AG04450 (cell line): ENCODE data around the gene TRMT1. TPM values are rescaled to one million over a fixed set of nuclear protein-coding genes. Genes with fewer than 3 reads are reported as not detected.

ENCODE experiments used
- CTCF ChIA-PET: fragments of 300-600, 350-600 bp; formaldehyde crosslinking; extraction: SDS; loops from one replicate; lab custom pipeline; 2022; ENCODE audit warnings: antibody characterized with exemption, inconsistent platforms; lab: Charles Lee
- POLR2A ChIA-PET: fragments of 350-600 bp; formaldehyde crosslinking; extraction: SDS; loops from one replicate; lab custom pipeline; 2021; ENCODE audit warnings: antibody characterized with exemption, inconsistent platforms; lab: Yijun Ruan, JAX
- DNase-seq: peaks from one replicate; pipeline ENCODE4 v3.0.0-alpha.2; 2011; ENCODE audit warnings: low read depth, low spot score
- H3K27ac ChIP-seq: one replicate; pipeline ENCODE4 v1.5.1; 2012; ENCODE audit warnings: low read depth, low read length, control low read depth
- H3K27me3 ChIP-seq: one replicate; pipeline ENCODE4 v1.6.0; 2012; ENCODE audit warnings: low read length; ENCODE audit not compliant: control insufficient read depth, insufficient read depth
- H3K4me3 ChIP-seq: 2 replicates; pipeline ENCODE4 v1.5.1; 2011; ENCODE audit warnings: mild to moderate bottlenecking, low read depth, low read length, control low read depth
- H3K9me3 ChIP-seq: 2 replicates; pipeline ENCODE4 v1.5.1; 2012; ENCODE audit warnings: low read length; ENCODE audit not compliant: control insufficient read depth, insufficient read depth
- CTCF ChIP-seq: IDR thresholded peaks from 2 replicates; pipeline ENCODE4 v1.5.1; 2011; ENCODE audit warnings: low read depth, low read length, control low read depth, inconsistent platforms
- polyA plus RNA-seq: library from polyadenylated mRNA; depleted of rRNA; stranded (reverse); fragments of >200 nt; gene quantifications from 2 replicates; pipeline ENCODE4 v1.2.3, GENCODE V29; 2011

Gene TRMT1
- polyA plus RNA-seq, 1 experiment, result 17.3 TPM

- Histone ChIP-seq H3K27ac (no peak overlapping the region), H3K4me3 (no peak overlapping the region), H3K9me3 (no peaks in the 10 kb centered on the region; the same call in 1 of the 2 replicates), H3K27me3 (no peaks in the 10 kb centered on the region)
- no peak for TF ChIP-seq CTCF
- ChIA-PET CTCF (interaction anchor here (1.1 to 3.8 kb wide), 2 partner anchors 17 to 113 kb away, joined by 6 to 30 read pairs; no protein-coding TSS in a partner anchor), POLR2A (interaction anchor here (0.6 to 1.5 kb wide), 3 partner anchors 15 to 21 kb away, joined by 3 read pairs; no protein-coding TSS in a partner anchor)
- no peak for DNase-seq
Observed at GRCh38 chr19:13078381-13078780, 38.2 kb downstream of the TRMT1 start.

- no peak for DNase-seq
- H3K4me3 ChIP-seq, result no peak overlapping the region
- TF ChIP-seq CTCF, result no peak
- ChIA-PET CTCF (interaction anchor here (3.8 kb wide), 1 partner anchor 16 kb away, joined by 30 read pairs; no protein-coding TSS in a partner anchor), POLR2A (no interaction called here)
- no peaks in the 10 kb centered on the region; the same call in 1 of the 2 replicates for H3K9me3 ChIP-seq
- no peaks in the 10 kb centered on the region for H3K27me3 ChIP-seq
- H3K27ac ChIP-seq, result no peak overlapping the region
Observed at GRCh38 chr19:13077240-13077639, 39.3 kb downstream of the TRMT1 start.

GRCh38 chr19:13076787-13077186, 39.8 kb downstream of the TRMT1 start:
- DNase-seq, result no peak
- no peak for TF ChIP-seq CTCF

GRCh38 chr19:13076320-13076719, 40.2 kb downstream of the TRMT1 start:
- Histone ChIP-seq H3K27ac (no peak overlapping the region), H3K9me3 (no peaks in the 10 kb centered on the region; the same call in 1 of the 2 replicates), H3K27me3 (no peaks in the 10 kb centered on the region), H3K4me3 (no peak overlapping the region)
- CTCF ChIA-PET, result interaction anchor here (1.0 to 1.7 kb wide), 2 partner anchors 15 to 99 kb away, joined by 3 to 5 read pairs; no protein-coding TSS in a partner anchor
- no peak for DNase-seq
- TF ChIP-seq CTCF, result no peak
- POLR2A ChIA-PET, result no interaction called here

More at GRCh38 chr19:13076787-13077186, 39.8 kb downstream of the TRMT1 start:
- H3K9me3 ChIP-seq, result no peaks in the 10 kb centered on the region; the same call in 1 of the 2 replicates
- no peaks in the 10 kb centered on the region for H3K27me3 ChIP-seq
- no peak overlapping the region for H3K4me3 ChIP-seq
- POLR2A ChIA-PET, result no interaction called here
- CTCF ChIA-PET, result interaction anchor here (1.0 to 3.8 kb wide), 3 partner anchors 15 to 99 kb away, joined by 3 to 30 read pairs (median 5); no protein-coding TSS in a partner anchor
- peak overlapping the region; percentile 31 for H3K27ac ChIP-seq

GRCh38 chr19:13074378-13074777, 42.2 kb downstream of the TRMT1 start:
- ChIA-PET CTCF (interaction anchor here (1.2 to 1.9 kb wide), 3 partner anchors 13 to 109 kb away, joined by 4 to 9 read pairs (median 7); no protein-coding TSS in a partner anchor), POLR2A (interaction anchor here (0.5 kb wide), 1 partner anchor 51 kb away, joined by 3 read pairs; no protein-coding TSS in a partner anchor)
- no peak for TF ChIP-seq CTCF
- Histone ChIP-seq H3K4me3 (no peak overlapping the region), H3K9me3 (no peaks in the 10 kb centered on the region; the same call in 1 of the 2 replicates), H3K27ac (no peak overlapping the region), H3K27me3 (no peaks in the 10 kb centered on the region)
- DNase-seq, result no peak
